ENCODE data around the gene KCNMB2.

- TF ChIP-seq CTCF (IDR thresholded peaks at IDR 0.05): no peak
- no peak for TF ChIP-seq MAX (CRISPR knock-in tag; IDR thresholded peaks at IDR 0.05)
- TF ChIP-seq ZNF232 (CRISPR knock-in tag; IDR thresholded peaks at IDR 0.05): no peak
- TF ChIP-seq ESRRA (CRISPR knock-in tag; IDR thresholded peaks at IDR 0.05; ENCODE audit: borderline replicate concordance): no peak
- TF ChIP-seq, protein P1, sequence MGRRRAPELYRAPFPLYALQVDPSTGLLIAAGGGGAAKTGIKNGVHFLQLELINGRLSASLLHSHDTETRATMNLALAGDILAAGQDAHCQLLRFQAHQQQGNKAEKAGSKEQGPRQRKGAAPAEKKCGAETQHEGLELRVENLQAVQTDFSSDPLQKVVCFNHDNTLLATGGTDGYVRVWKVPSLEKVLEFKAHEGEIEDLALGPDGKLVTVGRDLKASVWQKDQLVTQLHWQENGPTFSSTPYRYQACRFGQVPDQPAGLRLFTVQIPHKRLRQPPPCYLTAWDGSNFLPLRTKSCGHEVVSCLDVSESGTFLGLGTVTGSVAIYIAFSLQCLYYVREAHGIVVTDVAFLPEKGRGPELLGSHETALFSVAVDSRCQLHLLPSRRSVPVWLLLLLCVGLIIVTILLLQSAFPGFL (CRISPR knock-in tag; IDR thresholded peaks at IDR 0.05; ENCODE audit: borderline replicate concordance): no peak
- TF ChIP-seq KAT7 (CRISPR knock-in tag; IDR thresholded peaks at IDR 0.05; ENCODE audit: borderline replicate concordance): no peak
- no peak for TF ChIP-seq CBFB (CRISPR knock-in tag; IDR thresholded peaks at IDR 0.05; ENCODE audit: low read depth)
- TF ChIP-seq NR1H2 (CRISPR knock-in tag; IDR thresholded peaks at IDR 0.05): no peak
- no peak for TF ChIP-seq NR2C2 (CRISPR knock-in tag; IDR thresholded peaks at IDR 0.05)
- TF ChIP-seq NR3C1 (CRISPR knock-in tag; conservative IDR thresholded peaks at IDR 0.05; ENCODE audit: low read depth): no peak
- TF ChIP-seq, protein P2, sequence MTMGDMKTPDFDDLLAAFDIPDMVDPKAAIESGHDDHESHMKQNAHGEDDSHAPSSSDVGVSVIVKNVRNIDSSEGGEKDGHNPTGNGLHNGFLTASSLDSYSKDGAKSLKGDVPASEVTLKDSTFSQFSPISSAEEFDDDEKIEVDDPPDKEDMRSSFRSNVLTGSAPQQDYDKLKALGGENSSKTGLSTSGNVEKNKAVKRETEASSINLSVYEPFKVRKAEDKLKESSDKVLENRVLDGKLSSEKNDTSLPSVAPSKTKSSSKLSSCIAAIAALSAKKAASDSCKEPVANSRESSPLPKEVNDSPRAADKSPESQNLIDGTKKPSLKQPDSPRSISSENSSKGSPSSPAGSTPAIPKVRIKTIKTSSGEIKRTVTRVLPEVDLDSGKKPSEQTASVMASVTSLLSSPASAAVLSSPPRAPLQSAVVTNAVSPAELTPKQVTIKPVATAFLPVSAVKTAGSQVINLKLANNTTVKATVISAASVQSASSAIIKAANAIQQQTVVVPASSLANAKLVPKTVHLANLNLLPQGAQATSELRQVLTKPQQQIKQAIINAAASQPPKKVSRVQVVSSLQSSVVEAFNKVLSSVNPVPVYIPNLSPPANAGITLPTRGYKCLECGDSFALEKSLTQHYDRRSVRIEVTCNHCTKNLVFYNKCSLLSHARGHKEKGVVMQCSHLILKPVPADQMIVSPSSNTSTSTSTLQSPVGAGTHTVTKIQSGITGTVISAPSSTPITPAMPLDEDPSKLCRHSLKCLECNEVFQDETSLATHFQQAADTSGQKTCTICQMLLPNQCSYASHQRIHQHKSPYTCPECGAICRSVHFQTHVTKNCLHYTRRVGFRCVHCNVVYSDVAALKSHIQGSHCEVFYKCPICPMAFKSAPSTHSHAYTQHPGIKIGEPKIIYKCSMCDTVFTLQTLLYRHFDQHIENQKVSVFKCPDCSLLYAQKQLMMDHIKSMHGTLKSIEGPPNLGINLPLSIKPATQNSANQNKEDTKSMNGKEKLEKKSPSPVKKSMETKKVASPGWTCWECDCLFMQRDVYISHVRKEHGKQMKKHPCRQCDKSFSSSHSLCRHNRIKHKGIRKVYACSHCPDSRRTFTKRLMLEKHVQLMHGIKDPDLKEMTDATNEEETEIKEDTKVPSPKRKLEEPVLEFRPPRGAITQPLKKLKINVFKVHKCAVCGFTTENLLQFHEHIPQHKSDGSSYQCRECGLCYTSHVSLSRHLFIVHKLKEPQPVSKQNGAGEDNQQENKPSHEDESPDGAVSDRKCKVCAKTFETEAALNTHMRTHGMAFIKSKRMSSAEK (CRISPR knock-in tag; IDR thresholded peaks at IDR 0.05; ENCODE audit: borderline replicate concordance): no peak
Measured at GRCh38 chr3:178562947-178563232, 26.7 kb downstream of the KCNMB2 start.
